CD14-positive monocyte (primary cell): ENCODE data around the gene RAB10. TPM values are rescaled to one million over a fixed set of nuclear protein-coding genes. Genes with fewer than 3 reads are reported as not detected.

Source experiments
- DNase-seq, 3 donors: peaks; one replicate each; pipeline ENCODE4 v3.0.0-alpha.2; 2011 to 2022
- H2AFZ ChIP-seq: 2 replicates; pipeline ENCODE4 v1.6.0; 2012; ENCODE audit warnings: mild to moderate bottlenecking, low read depth, low read length, inconsistent platforms; ENCODE audit not compliant: insufficient read depth, poor library complexity, severe bottlenecking
- H3K27ac ChIP-seq, 2 donors: 1 replicate in 1 of 2; 2 replicates in 1 of 2; pipeline ENCODE4 v1.5.1; 2012 to 2013; ENCODE audit warnings: low read length in 2 of 2, control low read depth in 1 of 2, inconsistent platforms in 1 of 2, low read depth in 1 of 2, mild to moderate bottlenecking in 1 of 2
- H3K27me3 ChIP-seq, 2 donors: one replicate each; pipeline versions ENCODE4 v1.6.0 to v1.6.1; 2011 to 2013; ENCODE audit warnings: low read length in 2 of 2; ENCODE audit not compliant: control insufficient read depth in 2 of 2, insufficient read depth in 2 of 2
- H3K36me3 ChIP-seq, 2 donors: replicated peaks in 1 of 2; 1 replicate in 1 of 2; 2 replicates in 1 of 2; pipeline versions ENCODE4 v1.5.1 to v1.6.1; 2012 to 2013; ENCODE audit warnings: low read length in 2 of 2, control low read depth in 1 of 2, inconsistent platforms in 1 of 2, mild to moderate bottlenecking in 1 of 2; ENCODE audit not compliant: insufficient read depth in 2 of 2, control insufficient read depth in 1 of 2
- H3K4me1 ChIP-seq, 2 donors: 1 replicate in 1 of 2; 2 replicates in 1 of 2; pipeline versions ENCODE4 v1.5.1 to v1.6.1; 2012 to 2013; ENCODE audit warnings: low read length in 2 of 2, control low read depth in 1 of 2, inconsistent platforms in 1 of 2, mild to moderate bottlenecking in 1 of 2, moderate library complexity in 1 of 2; ENCODE audit not compliant: insufficient read depth in 2 of 2, control insufficient read depth in 1 of 2
- H3K4me2 ChIP-seq: replicated peaks from 2 replicates; pipeline ENCODE3; 2012; ENCODE audit warnings: low read length, moderate library complexity, mild to moderate bottlenecking; ENCODE audit not compliant: poor library complexity, severe bottlenecking; ENCODE audit errors: extremely low read depth
- H3K4me3 ChIP-seq, 3 experiments: fragments of 200-600 bp in 1 of 3; sonication (generic) in 1 of 3; replicated peaks in 1 of 3; 1 replicate in 2 of 3; 2 replicates in 1 of 3; pipeline ENCODE4 v1.5.1; 2011 to 2013; ENCODE audit warnings: low read length in 3 of 3, mild to moderate bottlenecking in 3 of 3, control low read depth in 2 of 3, low read depth in 2 of 3, inconsistent platforms in 1 of 3, moderate library complexity in 1 of 3
- H3K79me2 ChIP-seq: 2 replicates; pipeline ENCODE4 v1.6.0; 2012; ENCODE audit warnings: mild to moderate bottlenecking, control low read depth, inconsistent platforms, low read length, moderate library complexity; ENCODE audit not compliant: insufficient read depth
- H3K9ac ChIP-seq: 2 replicates; pipeline ENCODE4 v1.6.0; 2017; ENCODE audit warnings: low read length, mild to moderate bottlenecking; ENCODE audit not compliant: insufficient read depth, poor library complexity, severe bottlenecking
- H3K9me3 ChIP-seq, 2 donors: replicated peaks in 1 of 2; 1 replicate in 1 of 2; 2 replicates in 1 of 2; pipeline versions ENCODE4 v1.5.1 to v1.6.1; 2012 to 2013; ENCODE audit warnings: low read length in 2 of 2, control low read depth in 1 of 2; ENCODE audit not compliant: control insufficient read depth in 1 of 2, insufficient read depth in 1 of 2
- H4K20me1 ChIP-seq: 2 replicates; pipeline ENCODE4 v1.6.0; 2012; ENCODE audit warnings: mild to moderate bottlenecking, low read length, control low read depth, moderate library complexity; ENCODE audit not compliant: insufficient read depth
- H3K27ac Mint-ChIP-seq, 7 donors: one replicate each; pipeline ENCODE4 v1.8.0; 2020; ENCODE audit warnings: mild to moderate bottlenecking in 7 of 7, mixed read lengths in 7 of 7, moderate library complexity in 6 of 7, inconsistent platforms in 2 of 7
- H3K27me3 Mint-ChIP-seq, 3 donors: one replicate each; pipeline ENCODE4 v1.8.0; 2021 to 2022; ENCODE audit warnings: low read depth in 3 of 3, mild to moderate bottlenecking in 3 of 3, mixed read lengths in 3 of 3, moderate library complexity in 3 of 3, inconsistent platforms in 1 of 3
- H3K36me3 Mint-ChIP-seq, 2 donors: one replicate each; pipeline ENCODE4 v1.8.0; 2020; ENCODE audit warnings: mixed read lengths in 2 of 2, inconsistent platforms in 1 of 2, mild to moderate bottlenecking in 1 of 2
- H3K4me1 Mint-ChIP-seq: one replicate; pipeline ENCODE4 v1.8.0; 2020; ENCODE audit warnings: mild to moderate bottlenecking, mixed read lengths
- H3K4me3 Mint-ChIP-seq, 2 donors: one replicate each; pipeline ENCODE4 v1.8.0; 2020; ENCODE audit warnings: mild to moderate bottlenecking in 2 of 2, mixed read lengths in 2 of 2, moderate library complexity in 1 of 2
- H3K9me3 Mint-ChIP-seq, 7 donors: one replicate each; pipeline ENCODE4 v1.8.0; 2020 to 2022; ENCODE audit warnings: mixed read lengths in 7 of 7, mild to moderate bottlenecking in 6 of 7, moderate library complexity in 6 of 7, inconsistent platforms in 2 of 7
- WGBS: methylation state at CpG from one replicate; pipeline ENCODE4 v1.1.5; 2013; ENCODE audit warnings: missing lambda C conversion rate; ENCODE audit not compliant: insufficient coverage; 5-methylcytosine and 5-hydroxymethylcytosine counted together
- intact Hi-C, 2 donors: fragments of 100-400 bp; cut with micrococcal nuclease; formaldehyde crosslinking; loops; one replicate each; pipeline versions ENCODE4 v1.15.0 to v1.15.1; 2023
- polyA plus RNA-seq, 3 donors: library from polyadenylated mRNA; depleted of rRNA in 1 of 3; unstranded in 2 of 3; stranded (reverse) in 1 of 3; fragments of 300-500 nt in 2 of 3; fragments of >200 nt in 1 of 3; fragmentation: Illumina TruSeq in 2 of 3; gene quantifications; 1 replicate in 2 of 3; 2 replicates in 1 of 3; pipeline ENCODE4 v1.2.3, GENCODE V29; 2012 to 2021
- TF ChIP-seq, protein P1 (sequence below): fragments of 200-600 bp; IDR thresholded peaks from one replicate; pipeline ENCODE4 v1.8.0; 2022; ENCODE audit warnings: antibody characterized with exemption, mild to moderate bottlenecking

RAB10 gene
- polyA plus RNA-seq, 3 donors, result 38.6 to 258 (median 202) TPM

GRCh38 chr2:26112201-26112600, 78.3 kb downstream of the RAB10 start:
- intact Hi-C loops, result no loop called here
- no peak overlapping the region for H3K27ac ChIP-seq
- no peak overlapping the region for H3K9ac ChIP-seq
- whole genome bisulfite sequencing, result no CpG with 5 or more reads among the region's 1 CpG
- no peaks in the 10 kb centered on the region for H3K9me3 Mint-ChIP-seq
- no peak overlapping the region for H3K4me3 Mint-ChIP-seq
- peaks cover 0 to 1% (median 0%) of the 10 kb centered on the region in 3 donors for H3K27me3 Mint-ChIP-seq
- peaks cover 100% of the 10 kb centered on the region for H4K20me1 ChIP-seq
- no peaks in the 10 kb centered on the region for H3K27me3 ChIP-seq
- no peak overlapping the region for H2AFZ ChIP-seq
- no peak for DNase-seq
- H3K4me1 Mint-ChIP-seq, result peaks cover 21% of the 10 kb centered on the region
- no peak overlapping the region for H3K4me2 ChIP-seq
- H3K27ac Mint-ChIP-seq, result peak overlapping the region in 3 of 7 donors; percentile 2 to 52 (median 37)
- peaks cover 39 to 68% of the 10 kb centered on the region in 2 donors for H3K36me3 Mint-ChIP-seq
- H3K36me3 ChIP-seq, result peaks cover 33 to 67% of the 10 kb centered on the region in 2 donors
- H3K4me1 ChIP-seq, result peaks cover 7 to 9% of the 10 kb centered on the region in 2 donors
- no peak overlapping the region for H3K4me3 ChIP-seq
- TF ChIP-seq, protein P1, sequence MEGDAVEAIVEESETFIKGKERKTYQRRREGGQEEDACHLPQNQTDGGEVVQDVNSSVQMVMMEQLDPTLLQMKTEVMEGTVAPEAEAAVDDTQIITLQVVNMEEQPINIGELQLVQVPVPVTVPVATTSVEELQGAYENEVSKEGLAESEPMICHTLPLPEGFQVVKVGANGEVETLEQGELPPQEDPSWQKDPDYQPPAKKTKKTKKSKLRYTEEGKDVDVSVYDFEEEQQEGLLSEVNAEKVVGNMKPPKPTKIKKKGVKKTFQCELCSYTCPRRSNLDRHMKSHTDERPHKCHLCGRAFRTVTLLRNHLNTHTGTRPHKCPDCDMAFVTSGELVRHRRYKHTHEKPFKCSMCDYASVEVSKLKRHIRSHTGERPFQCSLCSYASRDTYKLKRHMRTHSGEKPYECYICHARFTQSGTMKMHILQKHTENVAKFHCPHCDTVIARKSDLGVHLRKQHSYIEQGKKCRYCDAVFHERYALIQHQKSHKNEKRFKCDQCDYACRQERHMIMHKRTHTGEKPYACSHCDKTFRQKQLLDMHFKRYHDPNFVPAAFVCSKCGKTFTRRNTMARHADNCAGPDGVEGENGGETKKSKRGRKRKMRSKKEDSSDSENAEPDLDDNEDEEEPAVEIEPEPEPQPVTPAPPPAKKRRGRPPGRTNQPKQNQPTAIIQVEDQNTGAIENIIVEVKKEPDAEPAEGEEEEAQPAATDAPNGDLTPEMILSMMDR, result no peak
- no peaks in the 10 kb centered on the region for H3K9me3 ChIP-seq
- peaks cover 62% of the 10 kb centered on the region for H3K79me2 ChIP-seq

GRCh38 chr2:26114151-26114550, 80.3 kb downstream of the RAB10 start:
- H3K27me3 ChIP-seq, result no peaks in the 10 kb centered on the region
- Mint-ChIP-seq H3K4me1 (peaks cover 6% of the 10 kb centered on the region), H3K9me3 (no peaks in the 10 kb centered on the region), H3K27ac (no peak overlapping the region), H3K4me3 (no peak overlapping the region), H3K27me3 (peaks cover 0 to 1% (median 0%) of the 10 kb centered on the region in 3 donors), H3K36me3 (peaks cover 38 to 77% of the 10 kb centered on the region in 2 donors)
- peaks cover 63% of the 10 kb centered on the region for H3K79me2 ChIP-seq
- no peak for DNase-seq
- H3K36me3 ChIP-seq, result peaks cover 36 to 75% of the 10 kb centered on the region in 2 donors
- no peak overlapping the region for H2AFZ ChIP-seq
- no peak overlapping the region for H3K9ac ChIP-seq
- TF ChIP-seq, protein P1, result no peak
- intact Hi-C loops, result no loop called here
- H3K4me3 ChIP-seq, result no peak overlapping the region
- H3K27ac ChIP-seq, result no peak overlapping the region
- no peaks in the 10 kb centered on the region for H3K9me3 ChIP-seq
- WGBS, result no CpG with 5 or more reads among the region's 2 CpGs
- no peaks in the 10 kb centered on the region for H3K4me1 ChIP-seq
- H4K20me1 ChIP-seq, result peaks cover 100% of the 10 kb centered on the region
- H3K4me2 ChIP-seq, result no peak overlapping the region
